HG03432 (cell line): ENCODE data around the gene HADHA.
"Not testable (repeated sequence)": the region's sequence is repeated elsewhere in the genome, so short reads cannot be mapped to it uniquely, and the experiment has no call there.

Source experiments
- ATAC-seq: cut with Tn5 transposase; IDR thresholded peaks from one replicate; pipeline ENCODE4 v1.9.1; 2021; ENCODE audit warnings: mild to moderate bottlenecking, moderate library complexity; ENCODE audit not compliant: unreplicated experiment

The HADHA gene

DNA sequence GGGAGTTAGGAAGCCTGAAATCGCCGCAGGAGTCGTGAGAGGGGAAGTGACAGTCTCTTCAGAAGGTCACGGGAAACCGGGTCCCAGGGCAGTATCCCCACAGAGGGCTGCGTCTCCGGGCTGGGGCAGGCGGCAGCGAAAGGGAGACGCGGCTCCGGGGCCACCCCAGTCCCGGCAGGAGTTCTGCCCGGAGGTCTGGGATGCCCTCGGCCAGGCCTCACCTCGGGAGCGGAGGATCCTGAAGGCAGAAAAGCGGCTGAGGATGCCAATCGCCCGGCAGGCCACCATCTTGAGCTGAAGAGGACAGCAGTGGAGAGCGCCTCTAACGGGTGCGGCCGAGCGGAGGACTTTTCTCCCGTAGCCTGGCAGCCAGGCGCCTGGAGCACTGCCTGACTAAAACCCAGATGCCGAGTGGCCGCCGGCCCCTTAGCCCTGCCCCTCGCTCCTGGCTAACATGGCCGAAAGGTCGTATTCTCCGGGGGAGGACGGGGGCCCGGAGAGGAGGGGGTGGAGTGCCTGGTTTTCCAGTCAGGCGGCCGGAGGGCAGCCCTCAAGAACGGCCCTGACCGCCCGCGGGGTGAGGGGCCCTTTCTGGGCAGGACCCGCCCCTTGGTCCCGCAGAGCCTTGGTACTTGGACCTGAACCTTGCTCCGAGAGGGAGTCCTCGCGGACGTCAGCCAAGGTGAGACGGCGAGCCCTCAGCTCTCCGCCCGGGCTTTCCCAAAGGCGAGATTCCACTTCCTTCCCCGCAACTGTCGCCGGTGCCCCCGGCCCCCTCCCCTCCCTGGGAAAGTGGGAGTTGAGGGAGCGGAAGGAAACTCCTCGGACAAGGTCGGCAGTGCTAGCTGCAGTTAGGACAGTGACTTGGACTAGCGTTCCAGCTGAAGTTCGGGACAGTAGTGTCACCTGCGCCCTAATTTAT, at the start of gene HADHA, which contains the start of gene HADHB:
Gene HADHA (minus strand): TSS at position 324 of the 922 bp plus-strand sequence. CDS start 36 bp downstream, at position 288.
Gene HADHB (plus strand): TSS at position 631 of the 922 bp plus-strand sequence. CDS start 9,316 bp downstream, outside the sequence.
- ATAC-seq, result peak; percentile 78

DNA sequence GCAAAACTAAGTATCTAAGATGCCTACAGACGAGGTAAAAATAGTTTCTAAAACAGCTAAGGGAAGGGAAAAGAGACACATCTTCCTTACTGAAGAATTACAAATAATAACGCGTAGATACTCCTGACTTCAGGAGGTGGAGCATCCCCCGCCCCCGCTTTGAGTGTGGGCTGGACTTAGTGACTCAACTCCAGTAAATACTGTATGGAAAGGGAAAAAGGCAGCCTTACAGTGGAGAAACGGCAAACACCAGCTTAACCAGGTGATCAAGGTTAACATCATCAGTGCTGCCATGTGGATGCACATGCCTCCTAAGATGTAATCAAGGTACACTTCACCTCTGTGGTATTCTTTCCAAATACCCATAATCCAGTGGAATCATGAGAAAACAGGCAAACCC, 48.2 kb upstream of the HADHA start:
- ATAC-seq, result no peak

DNA sequence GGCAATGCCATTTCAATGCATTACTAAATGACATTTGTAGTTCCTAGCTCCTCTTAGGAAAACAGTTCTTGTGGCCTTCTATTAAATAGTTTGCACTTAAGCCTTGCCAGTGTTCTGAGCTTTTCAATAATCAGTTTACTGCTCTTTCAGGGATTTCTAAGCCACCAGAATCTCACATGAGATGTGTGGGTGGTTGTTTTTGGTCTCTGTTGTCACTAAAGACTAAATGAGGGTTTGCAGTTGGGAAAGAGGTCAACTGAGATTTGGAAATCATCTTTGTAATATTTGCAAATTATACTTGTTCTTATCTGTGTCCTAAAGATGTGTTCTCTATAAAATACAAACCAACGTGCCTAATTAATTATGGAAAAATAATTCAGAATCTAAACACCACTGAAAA, 45.6 kb upstream of the HADHA start:
- no peak for ATAC-seq

DNA sequence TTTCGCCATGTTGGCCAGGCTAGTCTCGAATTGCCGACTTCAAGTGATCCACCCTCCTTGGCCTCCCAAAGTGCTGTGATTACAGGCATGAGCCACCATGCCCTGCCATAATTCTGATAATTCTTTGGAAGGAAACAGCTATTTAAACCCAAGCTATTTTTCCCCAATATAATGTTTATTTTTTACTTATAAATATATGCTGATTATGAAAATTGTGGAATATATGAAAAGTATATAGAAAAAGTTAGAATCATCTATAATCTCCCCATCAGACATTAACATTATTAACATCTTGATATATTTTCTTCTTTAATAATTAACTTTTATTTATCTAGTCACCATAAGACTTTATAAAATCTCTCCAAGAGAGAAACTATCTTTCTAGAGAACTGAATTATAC, 41.5 kb upstream of the HADHA start:
- ATAC-seq, result no peak

DNA sequence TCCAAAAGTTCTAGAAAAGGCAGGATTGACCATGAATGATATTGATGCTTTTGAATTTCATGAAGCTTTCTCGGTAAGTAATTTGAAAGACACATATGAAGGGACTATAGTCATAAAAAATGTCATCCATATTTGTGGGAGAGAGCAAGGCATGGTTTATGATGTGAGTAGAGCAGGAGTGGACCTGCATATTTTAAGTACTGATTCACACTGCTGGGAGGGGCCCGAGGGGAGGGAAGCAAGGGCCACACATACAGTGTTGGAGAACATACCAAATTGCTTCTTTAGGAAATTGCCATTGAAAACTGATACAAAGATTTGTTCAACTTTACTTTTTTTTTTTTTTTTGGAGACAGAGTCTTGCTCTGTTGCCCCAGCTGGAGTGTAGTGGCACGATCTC, 39.7 kb upstream of the HADHA start:
- no peak for ATAC-seq

DNA sequence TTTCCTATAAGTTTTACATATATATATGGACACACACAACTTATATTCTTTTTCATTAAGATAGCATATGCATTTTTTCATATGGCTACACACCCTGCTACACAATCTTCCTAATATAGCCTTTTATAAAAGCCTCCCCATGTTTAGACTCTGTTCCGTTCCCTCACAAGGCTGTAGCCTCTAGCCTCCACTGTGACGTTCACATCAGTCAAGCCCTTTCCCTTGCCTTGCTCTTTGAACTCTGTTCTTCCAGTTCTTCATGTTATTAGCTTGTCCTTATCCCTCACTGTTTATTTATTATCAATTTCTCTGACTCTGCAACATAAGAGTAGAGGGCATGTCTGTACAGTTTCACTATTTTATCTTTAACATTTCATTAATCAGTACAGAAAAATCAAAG, 39.2 kb upstream of the HADHA start:
- ATAC-seq, result no peak

DNA sequence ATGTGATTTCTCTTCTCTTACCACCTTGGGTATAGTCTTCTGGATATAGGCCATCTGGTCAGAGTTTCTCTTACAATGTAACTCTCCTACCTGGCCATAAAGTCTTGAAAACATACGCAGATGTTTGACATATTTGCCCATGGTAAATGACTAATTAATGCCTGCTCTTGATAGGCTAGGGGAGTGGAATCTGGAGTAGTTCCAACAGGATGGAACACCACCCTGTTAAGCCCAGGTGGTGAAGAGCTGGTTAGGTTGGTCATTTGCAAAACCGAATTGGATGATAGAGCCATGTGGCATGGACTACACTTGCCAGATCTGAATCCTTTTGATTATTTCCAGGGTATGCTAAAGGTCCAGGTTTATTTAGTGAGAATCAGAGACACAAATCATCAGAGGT, 36.8 kb upstream of the HADHA start:
- ATAC-seq, result no peak

DNA sequence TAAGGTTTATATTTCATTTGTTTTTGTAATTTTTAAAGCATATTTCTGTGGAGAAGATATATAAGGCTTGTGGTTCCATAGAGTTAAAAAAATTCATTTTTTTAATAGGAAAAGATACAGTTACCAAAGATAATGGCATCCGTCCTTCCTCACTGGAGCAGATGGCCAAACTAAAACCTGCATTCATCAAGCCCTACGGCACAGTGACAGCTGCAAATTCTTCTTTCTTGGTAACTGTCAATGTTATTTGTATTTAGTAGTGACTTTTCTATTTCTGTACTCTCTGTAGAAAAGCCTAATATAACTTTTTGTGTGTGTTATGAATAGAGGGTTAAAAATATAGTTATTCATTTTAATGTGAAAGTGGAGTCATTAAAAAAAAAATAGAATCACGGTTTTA, 35.5 kb upstream of the HADHA start:
- no peak for ATAC-seq

DNA sequence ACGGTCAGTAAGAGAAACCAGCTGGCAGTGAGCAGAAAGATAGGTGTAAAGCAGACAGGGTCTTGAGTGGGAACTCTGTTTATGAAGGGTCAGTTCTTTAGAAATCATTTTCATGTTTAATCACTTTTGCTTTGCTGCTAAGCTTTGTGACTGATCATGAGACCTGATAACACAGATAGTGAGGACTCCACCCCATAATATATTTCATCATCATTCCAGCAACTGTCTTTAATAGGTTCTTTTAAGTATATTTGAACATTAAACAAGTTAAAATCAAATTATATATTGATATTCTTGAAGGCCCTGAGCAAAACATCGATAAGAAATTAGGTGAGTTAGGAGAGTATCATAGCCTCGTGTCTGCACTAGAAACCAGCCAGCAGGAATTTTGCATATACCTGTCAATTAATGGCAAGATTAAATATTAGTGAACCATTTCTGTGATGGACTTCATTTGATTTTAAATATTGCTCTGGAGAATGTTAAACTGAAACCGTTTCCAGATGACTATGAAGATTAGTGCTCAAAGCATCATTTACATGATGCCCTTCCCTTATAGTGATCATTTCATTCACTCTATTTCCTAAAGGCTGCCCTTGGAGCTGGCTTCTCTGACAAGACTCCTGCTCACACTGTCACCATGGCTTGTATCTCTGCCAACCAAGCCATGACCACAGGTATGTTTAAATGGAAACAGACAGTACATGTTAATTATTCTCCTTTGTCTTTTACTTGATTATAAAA, 32.2 kb upstream of the HADHA start:
- no peak for ATAC-seq

DNA sequence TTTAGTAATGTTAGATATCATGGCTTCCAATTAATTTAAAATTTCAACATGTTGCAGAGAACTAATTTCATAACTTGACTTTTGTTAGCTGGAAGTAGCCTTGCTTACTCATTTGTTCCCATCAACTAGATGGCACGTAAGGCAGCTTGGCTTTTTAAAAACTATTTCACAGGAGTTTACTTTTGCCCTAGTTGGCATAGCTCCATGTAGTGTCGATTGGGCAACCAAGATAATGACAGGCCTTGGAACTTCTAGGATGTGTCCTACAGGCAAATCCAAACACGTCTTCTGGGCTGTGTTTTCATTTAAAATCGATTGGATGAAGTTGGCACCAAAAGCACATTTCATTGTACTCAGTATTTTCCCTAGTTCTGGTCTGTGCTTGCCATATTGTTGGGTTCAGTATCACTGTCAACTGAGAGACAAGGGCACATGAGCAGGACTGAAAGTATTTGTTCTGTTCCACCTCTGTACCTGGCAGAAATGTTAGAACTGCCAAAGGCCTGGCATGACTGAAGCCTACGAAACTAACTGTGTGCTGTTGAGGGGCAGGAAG, 29.7 kb upstream of the HADHA start:
- ATAC-seq, result no peak

DNA sequence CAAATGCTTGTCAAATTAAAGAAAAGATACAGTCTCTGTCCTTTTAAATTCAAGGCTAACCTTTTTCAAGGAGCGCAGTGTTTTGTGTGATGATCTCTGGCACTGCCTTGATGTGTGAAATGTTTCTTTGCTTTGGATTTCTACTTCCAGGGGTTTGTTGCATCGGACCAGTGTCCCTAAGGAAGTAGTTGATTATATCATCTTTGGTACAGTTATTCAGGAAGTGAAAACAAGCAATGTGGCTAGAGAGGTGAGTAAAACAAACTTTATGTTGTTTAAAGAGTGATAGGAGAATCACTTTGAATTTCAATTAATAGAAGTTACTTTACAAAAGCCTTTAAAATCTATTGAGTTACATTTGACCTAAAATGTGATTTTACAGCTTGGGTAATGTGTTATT, 29.1 kb upstream of the HADHA start:
- no peak for ATAC-seq

DNA sequence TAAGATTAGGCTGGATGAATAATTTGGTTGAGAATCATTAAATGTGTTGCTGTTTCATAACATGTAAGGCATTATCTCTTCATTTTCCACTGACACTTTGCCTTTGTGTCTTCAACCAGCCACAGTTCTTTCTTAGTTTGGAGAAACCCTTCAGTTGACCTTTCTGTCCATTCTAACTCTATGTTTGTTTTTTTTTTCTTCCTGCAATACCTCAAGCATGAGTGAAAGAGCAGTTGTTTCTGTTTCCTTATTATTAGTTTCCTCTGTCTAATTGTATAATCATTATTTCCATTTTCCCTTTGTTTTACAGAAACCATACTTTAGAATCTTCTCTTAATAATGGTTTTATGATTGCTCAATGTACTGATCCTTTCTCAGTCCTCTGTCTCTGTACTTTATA, 25.9 kb upstream of the HADHA start:
- no peak for ATAC-seq

DNA sequence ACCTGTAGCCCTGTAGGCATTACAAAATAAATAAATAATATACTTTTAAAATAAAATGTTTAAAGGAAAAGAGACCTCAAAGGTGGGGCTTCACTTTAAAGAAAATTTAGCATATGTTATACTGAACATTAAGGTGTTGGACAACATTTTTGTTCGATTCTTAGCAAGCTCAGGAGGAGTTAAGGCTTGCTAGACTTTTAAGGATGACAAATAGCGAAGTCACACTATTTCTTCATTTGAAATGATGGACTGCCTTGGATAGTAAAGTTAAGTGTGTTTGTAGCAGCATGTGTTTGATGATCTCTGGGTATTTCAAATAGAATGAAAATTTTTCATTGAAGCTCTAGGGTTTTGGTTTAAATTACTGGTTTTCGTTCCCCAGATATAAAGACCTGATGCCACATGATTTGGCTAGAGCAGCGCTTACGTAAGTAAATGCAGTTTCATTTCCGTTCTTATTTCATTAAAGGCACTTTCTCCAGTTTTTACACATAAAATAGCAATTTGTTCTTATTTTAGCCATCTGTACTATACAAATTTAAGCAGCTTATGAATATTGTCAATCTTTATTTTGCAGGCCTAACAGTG, 25.2 kb upstream of the HADHA start:
- ATAC-seq, result no peak

DNA sequence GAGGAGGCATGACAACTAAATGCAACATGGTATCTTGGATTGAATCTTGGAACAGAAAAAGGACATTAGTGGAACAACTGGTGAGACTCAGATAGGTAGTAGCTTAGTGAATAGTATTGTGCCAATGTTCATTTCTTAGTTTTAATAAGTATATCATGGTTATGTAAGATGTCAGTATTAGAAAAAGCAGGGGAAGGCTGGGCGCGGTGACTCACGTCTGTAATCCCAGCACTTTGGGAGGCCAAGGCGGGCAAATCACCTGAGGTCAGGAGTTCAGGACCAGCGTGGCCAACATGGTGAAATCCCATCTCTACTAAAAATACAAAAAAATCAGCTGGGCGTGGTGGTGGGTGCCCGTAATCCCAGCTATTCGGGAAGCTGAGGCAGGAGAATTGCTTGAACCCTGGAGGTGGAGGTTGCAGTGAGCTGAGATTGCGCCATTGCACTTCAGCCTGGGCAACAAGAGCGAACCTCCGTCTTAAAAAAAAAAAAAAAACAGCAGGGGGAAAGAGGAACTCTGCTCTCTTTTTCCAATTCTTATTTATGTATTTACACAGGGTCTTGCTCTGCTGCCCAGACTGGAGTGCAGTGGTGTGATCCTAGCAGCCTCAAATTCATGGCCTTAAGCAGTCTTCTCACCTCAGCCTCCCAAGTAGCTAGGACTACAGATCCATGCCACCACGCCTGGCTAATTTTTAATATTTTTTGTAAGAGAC, 24.4 kb upstream of the HADHA start:
- ATAC-seq, result not testable (repeated sequence)

DNA sequence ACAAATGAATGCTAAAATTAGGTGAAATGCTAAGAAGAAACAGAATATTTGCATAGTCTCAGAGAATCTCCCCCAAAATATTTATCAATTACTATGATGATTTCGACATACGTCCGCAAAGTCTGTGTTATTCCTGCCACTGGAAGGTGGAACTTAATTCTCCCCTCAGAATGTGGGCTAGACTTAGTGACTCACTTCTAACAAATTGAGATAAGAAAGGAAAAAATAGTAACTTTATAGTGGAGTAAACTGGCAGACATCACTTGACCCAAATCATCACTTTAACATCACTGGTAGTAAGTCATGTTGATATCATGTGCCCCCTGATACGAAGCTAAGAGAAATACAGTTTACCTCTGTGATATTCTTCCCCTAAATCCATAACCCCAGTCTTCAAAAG, 23.8 kb upstream of the HADHA start:
- ATAC-seq, result no peak

DNA sequence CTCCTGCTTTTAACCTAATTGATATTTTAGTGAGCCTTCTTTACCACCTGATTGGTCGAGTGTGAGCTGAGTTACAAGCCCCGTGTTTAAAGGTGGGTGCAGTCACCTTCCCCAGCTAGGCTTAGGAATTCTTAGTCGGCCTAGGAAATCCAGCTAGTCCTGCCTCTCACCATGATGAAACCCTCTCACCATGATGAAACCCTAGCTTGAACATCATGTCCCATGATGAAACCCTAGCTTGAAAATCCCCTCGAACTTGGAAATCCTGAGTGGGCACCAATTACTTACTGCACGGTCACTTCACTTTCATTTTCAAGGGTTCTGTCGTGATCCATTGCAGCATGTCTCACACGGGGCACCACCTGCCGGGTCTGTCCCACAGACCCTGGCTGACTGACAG, 14.4 kb upstream of the HADHA start:
- not testable (repeated sequence) for ATAC-seq

DNA sequence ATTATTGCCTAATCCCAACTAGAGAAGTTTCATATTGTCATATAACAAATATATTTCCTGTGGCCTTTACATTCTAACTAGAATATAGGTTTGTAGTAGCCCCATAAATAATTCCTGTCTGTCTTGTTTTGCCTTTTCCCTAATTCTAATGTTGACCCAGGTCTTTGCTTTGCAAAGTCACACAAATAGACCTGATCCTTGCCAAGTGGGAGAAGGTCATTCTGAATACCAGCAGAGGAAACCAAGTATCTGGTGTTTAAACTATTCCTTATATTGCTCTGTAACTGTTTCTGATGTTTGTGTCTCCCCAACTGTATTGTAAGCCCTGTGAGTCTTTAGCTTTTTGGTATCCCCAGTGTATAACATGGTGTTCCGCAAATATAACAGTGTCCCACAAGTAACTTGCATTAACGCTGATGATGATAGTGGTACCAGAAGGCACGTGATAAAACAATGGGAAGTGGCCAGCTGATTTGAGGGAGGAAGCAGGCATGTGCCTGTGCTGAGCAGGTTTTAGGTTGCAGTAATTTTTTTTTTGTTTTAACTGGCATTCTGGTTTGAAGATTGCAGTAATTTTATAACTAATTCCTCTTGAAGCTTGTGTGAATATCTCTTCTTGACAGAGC, 11.4 kb upstream of the HADHA start:
- ATAC-seq, result no peak

DNA sequence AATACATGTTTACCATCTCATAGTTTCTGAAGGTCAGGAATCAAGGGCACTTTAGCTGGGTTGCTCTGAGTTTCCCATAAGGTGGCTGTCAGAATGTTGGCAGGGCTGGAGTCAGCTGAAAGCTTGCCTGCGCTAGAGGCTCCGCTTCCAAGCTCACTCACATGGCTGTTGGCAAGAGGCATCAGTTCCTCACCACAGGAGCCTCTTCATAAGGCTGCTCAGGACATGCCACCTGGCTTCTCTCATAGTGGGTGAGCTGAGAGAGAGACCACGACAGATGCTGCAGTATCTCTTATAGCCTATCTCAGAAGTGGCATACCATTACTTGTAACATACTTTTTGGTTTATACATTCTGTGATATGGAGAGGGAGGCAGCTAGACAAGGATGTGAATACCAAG, 7.5 kb upstream of the HADHA start:
- no peak for ATAC-seq

DNA sequence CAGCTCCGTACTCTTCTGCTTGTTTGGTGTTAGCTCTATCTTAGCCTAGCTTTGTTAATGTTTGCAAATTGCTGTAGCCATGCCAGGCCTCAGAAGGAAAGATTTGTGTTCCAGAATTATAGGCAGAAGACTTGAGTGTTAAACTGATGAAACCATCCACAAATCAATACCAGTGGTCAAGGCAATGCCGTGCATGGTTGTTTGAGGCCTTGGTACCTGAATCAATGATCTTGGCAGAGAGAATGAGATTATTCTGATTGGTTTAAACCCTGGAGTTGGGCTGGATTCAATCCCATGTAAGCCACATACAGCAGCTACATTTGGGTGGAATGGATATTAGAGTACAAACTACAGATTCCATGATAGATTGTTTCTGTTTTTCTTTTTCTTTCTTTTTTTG, 5.2 kb upstream of the HADHA start:
- no peak for ATAC-seq

DNA sequence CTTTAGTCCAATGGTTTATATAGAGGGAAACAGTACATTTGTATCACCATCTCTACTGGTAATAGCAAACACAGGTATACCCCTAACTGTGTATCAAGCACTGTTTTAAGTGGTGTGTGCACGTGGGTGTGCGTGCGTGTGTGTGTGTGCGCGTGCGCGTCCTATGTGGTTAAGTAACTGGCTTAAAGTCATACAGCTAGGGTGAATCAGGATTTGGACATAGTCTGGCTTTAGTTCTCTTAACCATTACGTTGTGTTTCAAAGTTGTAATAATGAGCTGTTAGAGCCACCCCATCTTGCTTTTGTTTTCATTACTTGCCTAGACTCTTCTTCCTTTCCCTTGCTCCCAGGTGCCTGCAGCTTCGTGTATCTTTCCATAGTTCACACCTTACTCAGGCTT, 2.4 kb upstream of the HADHA start:
- no peak for ATAC-seq
